WTC11 (cell line): ENCODE results near the gene MARK3. TPM values are rescaled to one million over a fixed set of nuclear protein-coding genes. Genes with fewer than 3 reads are reported as not detected.

Experiments used
- ETV6 ChIP-seq: sonication (generic); formaldehyde crosslinking; IDR thresholded peaks from 2 replicates; pipeline ENCODE4 v1.8.1; 2022; ENCODE audit warnings: mild to moderate bottlenecking, missing genetic modification reagents
- MXD4 ChIP-seq: fragments of 250-450 bp; sonication (Bioruptor Pico); IDR thresholded peaks from 2 replicates; pipeline ENCODE4 v1.8.0; 2021; ENCODE audit warnings: mild to moderate bottlenecking, moderate library complexity, borderline replicate concordance
- NFYB ChIP-seq: sonication (generic); formaldehyde crosslinking; conservative IDR thresholded peaks from 2 replicates; pipeline ENCODE4 v1.8.0; 2022; ENCODE audit warnings: low read depth, missing genetic modification reagents
- NR3C1 ChIP-seq: sonication (generic); formaldehyde crosslinking; conservative IDR thresholded peaks from 2 replicates; pipeline ENCODE4 v1.8.1; 2023; ENCODE audit warnings: low read depth, mild to moderate bottlenecking, missing genetic modification reagents
- PRRX2 ChIP-seq: fragments of 250-450 bp; sonication (Bioruptor Pico); IDR thresholded peaks from 2 replicates; pipeline ENCODE4 v1.8.0; 2021; ENCODE audit warnings: mild to moderate bottlenecking
- SOX15 ChIP-seq: fragments of 250-450 bp; sonication (Bioruptor Pico); IDR thresholded peaks from 2 replicates; pipeline ENCODE4 v1.9.0; 2021; ENCODE audit warnings: mild to moderate bottlenecking
- ZNF232 ChIP-seq: sonication (generic); formaldehyde crosslinking; IDR thresholded peaks from 2 replicates; pipeline ENCODE4 v1.8.0; 2022; ENCODE audit warnings: mild to moderate bottlenecking, missing genetic modification reagents
- ZNF317 ChIP-seq: sonication (generic); formaldehyde crosslinking; IDR thresholded peaks from 2 replicates; pipeline ENCODE4 v1.8.1; 2023; ENCODE audit warnings: low read depth, mild to moderate bottlenecking, moderate library complexity, missing genetic modification reagents, borderline replicate concordance
- ZNF423 ChIP-seq: fragments of 250-450 bp; sonication (Bioruptor Pico); IDR thresholded peaks from 2 replicates; pipeline ENCODE4 v2.1.2; 2022; ENCODE audit warnings: mild to moderate bottlenecking, moderate library complexity
- ZNF671 ChIP-seq: fragments of 250-450 bp; sonication (Bioruptor Pico); IDR thresholded peaks from 2 replicates; pipeline ENCODE4 v1.8.0; 2021; ENCODE audit warnings: mild to moderate bottlenecking
- total RNA-seq: library from RNA; stranded (reverse); gene quantifications from 3 replicates; pipeline ENCODE4 v1.2.3, GENCODE V29; 2021
- TF ChIP-seq, protein P1 (sequence below): sonication (generic); formaldehyde crosslinking; IDR thresholded peaks from 2 replicates; pipeline ENCODE4 v1.8.1; 2022; ENCODE audit warnings: mild to moderate bottlenecking, missing genetic modification reagents, moderate library complexity, borderline replicate concordance
- TF ChIP-seq, protein P2 (sequence below): sonication (generic); formaldehyde crosslinking; IDR thresholded peaks from 2 replicates; pipeline ENCODE4 v1.8.1; 2023; ENCODE audit warnings: mild to moderate bottlenecking, missing genetic modification reagents, moderate library complexity
- TF ChIP-seq, protein P3 (sequence below): fragments of 250-450 bp; sonication (Bioruptor Pico); IDR thresholded peaks from 2 replicates; pipeline ENCODE4 v1.9.0; 2021; ENCODE audit warnings: mild to moderate bottlenecking
- TF ChIP-seq, protein P4 (sequence below): fragments of 250-450 bp; sonication (Bioruptor Pico); IDR thresholded peaks from 2 replicates; pipeline ENCODE4 v2.1.2; 2022; ENCODE audit warnings: mild to moderate bottlenecking, moderate library complexity
- TF ChIP-seq, protein P5 (sequence below): sonication (generic); formaldehyde crosslinking; IDR thresholded peaks from 2 replicates; pipeline ENCODE4 v1.8.0; 2023; ENCODE audit warnings: missing genetic modification reagents
- TF ChIP-seq, protein P6 (sequence below): sonication (generic); formaldehyde crosslinking; IDR thresholded peaks from 2 replicates; pipeline ENCODE4 v1.8.0; 2022; ENCODE audit warnings: missing genetic modification reagents
- TF ChIP-seq, protein P7 (sequence below): sonication (generic); formaldehyde crosslinking; IDR thresholded peaks from 2 replicates; pipeline ENCODE4 v1.8.0; 2023; ENCODE audit warnings: mild to moderate bottlenecking, missing genetic modification reagents
- TF ChIP-seq, protein P8 (sequence below): sonication (generic); formaldehyde crosslinking; IDR thresholded peaks from 2 replicates; pipeline ENCODE4 v1.8.1; 2022; ENCODE audit warnings: missing genetic modification reagents, borderline replicate concordance
- TF ChIP-seq, protein P9 (sequence below): sonication (generic); formaldehyde crosslinking; IDR thresholded peaks from 2 replicates; pipeline ENCODE4 v1.8.0; 2022; ENCODE audit warnings: mild to moderate bottlenecking, missing genetic modification reagents
- TF ChIP-seq, protein P10 (sequence below): fragments of 250-450 bp; sonication (Bioruptor Pico); IDR thresholded peaks from 2 replicates; pipeline ENCODE4 v1.8.0; 2021; ENCODE audit warnings: mild to moderate bottlenecking

Gene MARK3
- total RNA-seq, 1 experiment from 2014 or later: 93.7 TPM

DNA sequence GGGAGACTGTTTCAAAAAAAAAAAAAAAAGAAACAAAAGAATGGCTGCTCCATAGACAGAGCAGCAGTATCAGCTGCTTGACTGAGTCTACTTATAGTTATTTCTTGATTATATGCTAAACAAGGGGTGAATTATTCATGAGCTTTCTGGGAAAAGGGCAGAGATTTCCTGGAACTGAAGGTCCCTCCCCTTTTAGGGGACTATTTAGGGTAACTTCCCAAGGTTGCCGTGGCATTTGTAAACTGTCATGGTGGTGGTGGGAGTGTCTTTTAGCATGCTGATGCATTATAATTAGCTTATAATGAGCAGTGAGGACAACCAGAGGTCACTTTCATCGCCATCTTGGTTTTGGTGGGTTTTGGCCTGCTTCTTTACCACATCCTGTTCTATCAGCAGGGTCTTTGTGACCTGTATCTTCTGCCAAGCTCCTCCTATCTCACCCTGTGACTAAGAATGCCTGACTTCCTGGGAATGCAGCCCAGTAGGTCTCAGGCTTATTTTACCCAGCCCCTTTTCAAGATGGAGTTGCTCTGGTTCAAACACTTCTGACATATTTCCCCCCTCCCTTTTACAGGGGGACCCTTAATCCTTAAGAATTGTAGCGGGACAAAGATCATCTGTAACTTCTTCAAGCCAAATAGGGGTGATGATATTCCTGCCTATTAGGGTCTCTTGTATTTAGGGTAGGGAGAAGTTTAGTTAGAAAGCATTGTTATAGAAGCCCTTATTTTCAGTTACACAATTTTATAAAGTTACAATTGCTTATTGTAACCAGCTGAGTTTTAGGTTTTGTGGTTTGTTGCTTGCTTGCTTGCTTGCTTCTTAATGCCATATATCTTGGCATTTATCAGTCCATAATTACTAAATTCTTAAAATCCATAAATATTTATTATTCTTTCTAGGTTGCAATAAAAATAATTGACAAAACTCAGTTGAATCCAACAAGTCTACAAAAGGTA lies 42.5 kb downstream of the MARK3 start (continued):
- TF ChIP-seq, protein P1, sequence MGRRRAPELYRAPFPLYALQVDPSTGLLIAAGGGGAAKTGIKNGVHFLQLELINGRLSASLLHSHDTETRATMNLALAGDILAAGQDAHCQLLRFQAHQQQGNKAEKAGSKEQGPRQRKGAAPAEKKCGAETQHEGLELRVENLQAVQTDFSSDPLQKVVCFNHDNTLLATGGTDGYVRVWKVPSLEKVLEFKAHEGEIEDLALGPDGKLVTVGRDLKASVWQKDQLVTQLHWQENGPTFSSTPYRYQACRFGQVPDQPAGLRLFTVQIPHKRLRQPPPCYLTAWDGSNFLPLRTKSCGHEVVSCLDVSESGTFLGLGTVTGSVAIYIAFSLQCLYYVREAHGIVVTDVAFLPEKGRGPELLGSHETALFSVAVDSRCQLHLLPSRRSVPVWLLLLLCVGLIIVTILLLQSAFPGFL (CRISPR knock-in tag): no peak
- TF ChIP-seq SOX15 (CRISPR knock-in tag): no peak
- TF ChIP-seq, protein P2, sequence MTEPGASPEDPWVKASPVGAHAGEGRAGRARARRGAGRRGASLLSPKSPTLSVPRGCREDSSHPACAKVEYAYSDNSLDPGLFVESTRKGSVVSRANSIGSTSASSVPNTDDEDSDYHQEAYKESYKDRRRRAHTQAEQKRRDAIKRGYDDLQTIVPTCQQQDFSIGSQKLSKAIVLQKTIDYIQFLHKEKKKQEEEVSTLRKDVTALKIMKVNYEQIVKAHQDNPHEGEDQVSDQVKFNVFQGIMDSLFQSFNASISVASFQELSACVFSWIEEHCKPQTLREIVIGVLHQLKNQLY (CRISPR knock-in tag): no peak
- TF ChIP-seq, protein P3, sequence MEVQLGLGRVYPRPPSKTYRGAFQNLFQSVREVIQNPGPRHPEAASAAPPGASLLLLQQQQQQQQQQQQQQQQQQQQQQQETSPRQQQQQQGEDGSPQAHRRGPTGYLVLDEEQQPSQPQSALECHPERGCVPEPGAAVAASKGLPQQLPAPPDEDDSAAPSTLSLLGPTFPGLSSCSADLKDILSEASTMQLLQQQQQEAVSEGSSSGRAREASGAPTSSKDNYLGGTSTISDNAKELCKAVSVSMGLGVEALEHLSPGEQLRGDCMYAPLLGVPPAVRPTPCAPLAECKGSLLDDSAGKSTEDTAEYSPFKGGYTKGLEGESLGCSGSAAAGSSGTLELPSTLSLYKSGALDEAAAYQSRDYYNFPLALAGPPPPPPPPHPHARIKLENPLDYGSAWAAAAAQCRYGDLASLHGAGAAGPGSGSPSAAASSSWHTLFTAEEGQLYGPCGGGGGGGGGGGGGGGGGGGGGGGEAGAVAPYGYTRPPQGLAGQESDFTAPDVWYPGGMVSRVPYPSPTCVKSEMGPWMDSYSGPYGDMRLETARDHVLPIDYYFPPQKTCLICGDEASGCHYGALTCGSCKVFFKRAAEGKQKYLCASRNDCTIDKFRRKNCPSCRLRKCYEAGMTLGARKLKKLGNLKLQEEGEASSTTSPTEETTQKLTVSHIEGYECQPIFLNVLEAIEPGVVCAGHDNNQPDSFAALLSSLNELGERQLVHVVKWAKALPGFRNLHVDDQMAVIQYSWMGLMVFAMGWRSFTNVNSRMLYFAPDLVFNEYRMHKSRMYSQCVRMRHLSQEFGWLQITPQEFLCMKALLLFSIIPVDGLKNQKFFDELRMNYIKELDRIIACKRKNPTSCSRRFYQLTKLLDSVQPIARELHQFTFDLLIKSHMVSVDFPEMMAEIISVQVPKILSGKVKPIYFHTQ (CRISPR knock-in tag): 0 out of 2 replicates have a peak, but pooled peaks have one; percentile 65
- TF ChIP-seq ETV6 (CRISPR knock-in tag): no peak
- TF ChIP-seq, protein P4, sequence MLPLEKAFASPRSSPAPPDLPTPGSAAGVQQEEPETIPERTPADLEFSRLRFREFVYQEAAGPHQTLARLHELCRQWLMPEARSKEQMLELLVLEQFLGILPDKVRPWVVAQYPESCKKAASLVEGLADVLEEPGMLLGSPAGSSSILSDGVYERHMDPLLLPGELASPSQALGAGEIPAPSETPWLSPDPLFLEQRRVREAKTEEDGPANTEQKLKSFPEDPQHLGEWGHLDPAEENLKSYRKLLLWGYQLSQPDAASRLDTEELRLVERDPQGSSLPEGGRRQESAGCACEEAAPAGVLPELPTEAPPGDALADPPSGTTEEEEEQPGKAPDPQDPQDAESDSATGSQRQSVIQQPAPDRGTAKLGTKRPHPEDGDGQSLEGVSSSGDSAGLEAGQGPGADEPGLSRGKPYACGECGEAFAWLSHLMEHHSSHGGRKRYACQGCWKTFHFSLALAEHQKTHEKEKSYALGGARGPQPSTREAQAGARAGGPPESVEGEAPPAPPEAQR: peak; percentile 91; the same call in 1 of the 2 replicates
- TF ChIP-seq, protein P5, sequence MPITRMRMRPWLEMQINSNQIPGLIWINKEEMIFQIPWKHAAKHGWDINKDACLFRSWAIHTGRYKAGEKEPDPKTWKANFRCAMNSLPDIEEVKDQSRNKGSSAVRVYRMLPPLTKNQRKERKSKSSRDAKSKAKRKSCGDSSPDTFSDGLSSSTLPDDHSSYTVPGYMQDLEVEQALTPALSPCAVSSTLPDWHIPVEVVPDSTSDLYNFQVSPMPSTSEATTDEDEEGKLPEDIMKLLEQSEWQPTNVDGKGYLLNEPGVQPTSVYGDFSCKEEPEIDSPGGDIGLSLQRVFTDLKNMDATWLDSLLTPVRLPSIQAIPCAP: no peak
- TF ChIP-seq, protein P6, sequence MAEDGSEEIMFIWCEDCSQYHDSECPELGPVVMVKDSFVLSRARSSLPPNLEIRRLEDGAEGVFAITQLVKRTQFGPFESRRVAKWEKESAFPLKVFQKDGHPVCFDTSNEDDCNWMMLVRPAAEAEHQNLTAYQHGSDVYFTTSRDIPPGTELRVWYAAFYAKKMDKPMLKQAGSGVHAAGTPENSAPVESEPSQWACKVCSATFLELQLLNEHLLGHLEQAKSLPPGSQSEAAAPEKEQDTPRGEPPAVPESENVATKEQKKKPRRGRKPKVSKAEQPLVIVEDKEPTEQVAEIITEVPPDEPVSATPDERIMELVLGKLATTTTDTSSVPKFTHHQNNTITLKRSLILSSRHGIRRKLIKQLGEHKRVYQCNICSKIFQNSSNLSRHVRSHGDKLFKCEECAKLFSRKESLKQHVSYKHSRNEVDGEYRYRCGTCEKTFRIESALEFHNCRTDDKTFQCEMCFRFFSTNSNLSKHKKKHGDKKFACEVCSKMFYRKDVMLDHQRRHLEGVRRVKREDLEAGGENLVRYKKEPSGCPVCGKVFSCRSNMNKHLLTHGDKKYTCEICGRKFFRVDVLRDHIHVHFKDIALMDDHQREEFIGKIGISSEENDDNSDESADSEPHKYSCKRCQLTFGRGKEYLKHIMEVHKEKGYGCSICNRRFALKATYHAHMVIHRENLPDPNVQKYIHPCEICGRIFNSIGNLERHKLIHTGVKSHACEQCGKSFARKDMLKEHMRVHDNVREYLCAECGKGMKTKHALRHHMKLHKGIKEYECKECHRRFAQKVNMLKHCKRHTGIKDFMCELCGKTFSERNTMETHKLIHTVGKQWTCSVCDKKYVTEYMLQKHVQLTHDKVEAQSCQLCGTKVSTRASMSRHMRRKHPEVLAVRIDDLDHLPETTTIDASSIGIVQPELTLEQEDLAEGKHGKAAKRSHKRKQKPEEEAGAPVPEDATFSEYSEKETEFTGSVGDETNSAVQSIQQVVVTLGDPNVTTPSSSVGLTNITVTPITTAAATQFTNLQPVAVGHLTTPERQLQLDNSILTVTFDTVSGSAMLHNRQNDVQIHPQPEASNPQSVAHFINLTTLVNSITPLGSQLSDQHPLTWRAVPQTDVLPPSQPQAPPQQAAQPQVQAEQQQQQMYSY (CRISPR knock-in tag): no peak
- TF ChIP-seq PRRX2 (CRISPR knock-in tag): peak; percentile 79; the same call in 1 of the 2 replicates
- no peak for TF ChIP-seq MXD4
- TF ChIP-seq, protein P7, sequence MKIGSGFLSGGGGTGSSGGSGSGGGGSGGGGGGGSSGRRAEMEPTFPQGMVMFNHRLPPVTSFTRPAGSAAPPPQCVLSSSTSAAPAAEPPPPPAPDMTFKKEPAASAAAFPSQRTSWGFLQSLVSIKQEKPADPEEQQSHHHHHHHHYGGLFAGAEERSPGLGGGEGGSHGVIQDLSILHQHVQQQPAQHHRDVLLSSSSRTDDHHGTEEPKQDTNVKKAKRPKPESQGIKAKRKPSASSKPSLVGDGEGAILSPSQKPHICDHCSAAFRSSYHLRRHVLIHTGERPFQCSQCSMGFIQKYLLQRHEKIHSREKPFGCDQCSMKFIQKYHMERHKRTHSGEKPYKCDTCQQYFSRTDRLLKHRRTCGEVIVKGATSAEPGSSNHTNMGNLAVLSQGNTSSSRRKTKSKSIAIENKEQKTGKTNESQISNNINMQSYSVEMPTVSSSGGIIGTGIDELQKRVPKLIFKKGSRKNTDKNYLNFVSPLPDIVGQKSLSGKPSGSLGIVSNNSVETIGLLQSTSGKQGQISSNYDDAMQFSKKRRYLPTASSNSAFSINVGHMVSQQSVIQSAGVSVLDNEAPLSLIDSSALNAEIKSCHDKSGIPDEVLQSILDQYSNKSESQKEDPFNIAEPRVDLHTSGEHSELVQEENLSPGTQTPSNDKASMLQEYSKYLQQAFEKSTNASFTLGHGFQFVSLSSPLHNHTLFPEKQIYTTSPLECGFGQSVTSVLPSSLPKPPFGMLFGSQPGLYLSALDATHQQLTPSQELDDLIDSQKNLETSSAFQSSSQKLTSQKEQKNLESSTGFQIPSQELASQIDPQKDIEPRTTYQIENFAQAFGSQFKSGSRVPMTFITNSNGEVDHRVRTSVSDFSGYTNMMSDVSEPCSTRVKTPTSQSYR: no peak
- TF ChIP-seq, protein P8, sequence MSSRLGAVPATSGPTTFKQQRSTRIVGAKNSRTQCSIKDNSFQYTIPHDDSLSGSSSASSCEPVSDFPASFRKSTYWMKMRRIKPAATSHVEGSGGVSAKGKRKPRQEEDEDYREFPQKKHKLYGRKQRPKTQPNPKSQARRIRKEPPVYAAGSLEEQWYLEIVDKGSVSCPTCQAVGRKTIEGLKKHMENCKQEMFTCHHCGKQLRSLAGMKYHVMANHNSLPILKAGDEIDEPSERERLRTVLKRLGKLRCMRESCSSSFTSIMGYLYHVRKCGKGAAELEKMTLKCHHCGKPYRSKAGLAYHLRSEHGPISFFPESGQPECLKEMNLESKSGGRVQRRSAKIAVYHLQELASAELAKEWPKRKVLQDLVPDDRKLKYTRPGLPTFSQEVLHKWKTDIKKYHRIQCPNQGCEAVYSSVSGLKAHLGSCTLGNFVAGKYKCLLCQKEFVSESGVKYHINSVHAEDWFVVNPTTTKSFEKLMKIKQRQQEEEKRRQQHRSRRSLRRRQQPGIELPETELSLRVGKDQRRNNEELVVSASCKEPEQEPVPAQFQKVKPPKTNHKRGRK (CRISPR knock-in tag): no peak
- TF ChIP-seq ZNF317 (CRISPR knock-in tag): no peak
- no peak for TF ChIP-seq NR3C1
- TF ChIP-seq ZNF423 (CRISPR knock-in tag): peak; percentile 55; the same call in 1 of the 2 replicates
- TF ChIP-seq, protein P9, sequence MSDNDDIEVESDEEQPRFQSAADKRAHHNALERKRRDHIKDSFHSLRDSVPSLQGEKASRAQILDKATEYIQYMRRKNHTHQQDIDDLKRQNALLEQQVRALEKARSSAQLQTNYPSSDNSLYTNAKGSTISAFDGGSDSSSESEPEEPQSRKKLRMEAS: no peak
- no peak for TF ChIP-seq ZNF671 (CRISPR knock-in tag)
- no peak for TF ChIP-seq NFYB (CRISPR knock-in tag)
- TF ChIP-seq, protein P10, sequence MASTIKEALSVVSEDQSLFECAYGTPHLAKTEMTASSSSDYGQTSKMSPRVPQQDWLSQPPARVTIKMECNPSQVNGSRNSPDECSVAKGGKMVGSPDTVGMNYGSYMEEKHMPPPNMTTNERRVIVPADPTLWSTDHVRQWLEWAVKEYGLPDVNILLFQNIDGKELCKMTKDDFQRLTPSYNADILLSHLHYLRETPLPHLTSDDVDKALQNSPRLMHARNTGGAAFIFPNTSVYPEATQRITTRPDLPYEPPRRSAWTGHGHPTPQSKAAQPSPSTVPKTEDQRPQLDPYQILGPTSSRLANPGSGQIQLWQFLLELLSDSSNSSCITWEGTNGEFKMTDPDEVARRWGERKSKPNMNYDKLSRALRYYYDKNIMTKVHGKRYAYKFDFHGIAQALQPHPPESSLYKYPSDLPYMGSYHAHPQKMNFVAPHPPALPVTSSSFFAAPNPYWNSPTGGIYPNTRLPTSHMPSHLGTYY (CRISPR knock-in tag): peak; percentile 79; the same call in 1 of the 2 replicates
- no peak for TF ChIP-seq ZNF232 (CRISPR knock-in tag)
